GM19240 (cell line): ENCODE results near the gene CCDC69.
A peak's percentile ranks its signal among the peaks of the same experiment; 100 is the strongest.
"Not testable (repeated sequence)": the region's sequence is repeated elsewhere in the genome, so short reads cannot be mapped to it uniquely, and the experiment has no call there.

Source experiments
- DNase-seq: peaks from one replicate; pipeline ENCODE4 v3.0.0; 2011; ENCODE audit warnings: low spot score; ENCODE audit not compliant: insufficient read length

The CCDC69 gene, protein sequence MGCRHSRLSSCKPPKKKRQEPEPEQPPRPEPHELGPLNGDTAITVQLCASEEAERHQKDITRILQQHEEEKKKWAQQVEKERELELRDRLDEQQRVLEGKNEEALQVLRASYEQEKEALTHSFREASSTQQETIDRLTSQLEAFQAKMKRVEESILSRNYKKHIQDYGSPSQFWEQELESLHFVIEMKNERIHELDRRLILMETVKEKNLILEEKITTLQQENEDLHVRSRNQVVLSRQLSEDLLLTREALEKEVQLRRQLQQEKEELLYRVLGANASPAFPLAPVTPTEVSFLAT

DNA sequence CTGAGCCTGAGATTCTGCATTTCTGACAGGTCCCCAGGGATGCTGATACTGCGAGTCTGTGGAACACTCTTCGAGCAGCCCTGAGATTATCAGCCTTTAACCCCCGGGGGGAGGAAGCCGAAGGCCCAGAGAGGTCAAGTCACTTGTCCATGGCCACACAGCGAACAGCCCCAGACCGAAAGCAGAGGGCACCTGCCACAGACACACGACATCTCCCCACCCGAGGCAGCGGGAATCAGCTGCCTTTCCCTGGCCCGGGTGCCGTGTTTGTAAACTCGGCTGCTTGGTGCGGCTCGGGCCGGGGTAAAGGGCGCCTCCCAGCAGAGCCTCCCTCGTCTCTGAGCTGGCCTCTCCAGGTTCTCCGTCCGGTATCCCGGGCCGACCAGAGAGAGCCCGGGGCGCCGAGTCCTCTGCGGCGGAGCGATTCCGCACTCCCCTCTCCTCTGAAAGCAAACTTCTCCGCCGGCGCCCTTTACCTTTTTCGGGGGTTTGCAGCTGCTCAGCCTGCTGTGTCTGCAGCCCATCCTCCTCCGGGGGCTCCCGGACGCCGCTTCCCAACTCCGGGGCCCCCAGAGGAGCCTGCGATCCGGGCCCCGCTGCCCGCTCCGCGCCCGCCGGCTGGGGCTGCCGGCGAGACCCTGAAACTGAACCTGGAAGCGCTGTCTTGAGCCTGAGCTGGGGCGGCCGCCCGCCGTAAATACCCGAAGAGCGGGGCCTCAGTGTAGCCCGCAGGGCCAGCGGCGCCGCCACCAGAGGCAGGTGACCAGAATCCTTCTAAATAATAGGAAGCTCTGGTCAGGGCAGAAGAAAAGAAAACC lies at the start of gene CCDC69:
Gene CCDC69 (minus strand): TSS at position 646 of the 818 bp plus-strand sequence. CDS start 122 bp downstream, at position 524.
- no peak for DNase-seq

DNA sequence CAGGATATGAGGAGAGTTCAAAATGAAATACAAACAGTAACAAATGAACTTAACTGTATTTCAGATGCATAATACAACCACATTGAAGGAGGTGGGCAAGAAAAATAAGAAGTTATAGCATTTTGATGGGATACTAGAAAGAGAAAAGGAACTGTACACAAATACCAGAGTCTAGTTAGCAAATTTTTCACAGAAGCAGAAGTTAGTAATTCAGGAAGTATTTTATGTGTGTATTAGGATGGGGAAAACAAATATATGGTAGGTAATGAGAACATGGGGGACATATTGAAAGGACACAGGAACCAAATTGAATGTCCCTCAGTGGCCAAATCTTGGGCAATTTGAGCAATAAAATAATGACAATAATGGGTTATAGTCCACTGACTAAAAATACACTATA lies 47.4 kb upstream of the CCDC69 start:
- DNase-seq, result no peak

DNA sequence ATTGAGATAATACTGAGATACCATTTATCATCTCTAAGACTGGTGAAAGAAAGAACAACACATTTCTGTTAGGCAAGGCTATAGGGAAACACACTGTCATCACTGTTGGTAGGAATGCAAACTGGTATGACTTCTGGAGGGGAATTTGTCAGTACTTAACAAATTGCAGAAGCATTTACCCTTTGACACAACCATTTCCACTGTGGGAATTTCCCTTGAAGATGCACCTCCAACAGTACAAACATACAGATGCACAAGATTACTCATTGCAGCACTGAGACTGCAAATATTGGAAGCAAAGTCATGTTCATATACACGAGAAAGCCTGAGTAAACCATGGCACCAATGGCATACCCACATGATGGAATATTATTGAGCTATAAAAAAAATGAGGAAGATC lies 46.7 kb upstream of the CCDC69 start:
- peak; percentile 29 for DNase-seq

DNA sequence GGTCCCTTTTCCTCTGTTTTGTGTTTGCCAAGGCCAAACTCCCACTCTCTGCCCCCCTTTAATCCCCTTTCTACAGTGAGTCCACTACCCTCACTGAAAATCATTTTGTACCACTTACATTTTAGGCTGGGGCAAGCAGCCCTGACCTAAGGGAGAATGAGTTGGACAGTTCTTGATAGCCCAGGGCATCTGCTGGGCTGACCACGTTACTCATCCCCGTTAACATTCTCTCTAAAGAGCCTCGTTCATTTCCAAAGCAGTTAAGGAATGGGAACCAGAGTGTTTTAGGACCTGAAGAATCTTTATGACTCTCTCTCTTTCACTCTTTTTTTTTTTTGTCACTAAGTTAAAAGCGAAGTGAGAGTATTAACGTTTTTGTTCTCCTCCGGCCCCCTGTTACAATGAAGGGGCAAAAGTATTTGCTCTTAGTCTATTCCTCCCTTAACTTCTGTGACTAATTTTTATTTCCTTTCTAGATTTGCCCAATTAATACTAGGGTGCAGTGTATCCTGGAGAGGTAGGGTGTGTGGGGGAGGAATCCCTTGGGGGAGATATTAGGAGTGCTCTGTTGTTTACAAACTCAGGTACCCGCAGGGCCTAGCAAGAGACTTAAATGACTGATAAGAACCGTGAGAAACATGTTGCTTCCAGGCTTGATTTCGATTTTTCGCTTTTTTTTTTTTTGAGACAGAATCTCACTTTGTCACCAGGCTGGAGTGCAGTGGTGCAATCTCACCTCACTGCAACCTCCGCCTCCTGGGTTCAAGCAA lies 43.8 kb upstream of the CCDC69 start:
- no peak for DNase-seq

DNA sequence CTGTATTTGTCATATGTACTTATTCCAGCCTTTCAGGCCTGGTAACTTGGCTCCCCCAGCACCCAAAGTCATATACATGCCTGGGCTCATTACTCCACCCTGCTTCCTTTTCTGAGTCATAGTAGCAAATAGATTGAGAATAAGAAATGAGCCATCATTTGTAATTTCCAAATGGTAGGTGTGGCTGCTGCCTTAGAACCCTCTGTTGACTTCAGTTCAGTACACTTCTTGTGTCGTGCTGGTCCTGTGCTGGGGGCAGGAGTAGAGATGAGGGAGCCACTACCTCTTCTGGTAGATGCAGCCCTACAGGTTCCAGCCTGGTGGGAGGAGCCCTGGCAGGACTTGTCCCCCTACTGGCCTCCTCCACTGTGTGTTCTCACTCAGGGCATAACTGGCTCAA lies 40.2 kb upstream of the CCDC69 start:
- no peak for DNase-seq

DNA sequence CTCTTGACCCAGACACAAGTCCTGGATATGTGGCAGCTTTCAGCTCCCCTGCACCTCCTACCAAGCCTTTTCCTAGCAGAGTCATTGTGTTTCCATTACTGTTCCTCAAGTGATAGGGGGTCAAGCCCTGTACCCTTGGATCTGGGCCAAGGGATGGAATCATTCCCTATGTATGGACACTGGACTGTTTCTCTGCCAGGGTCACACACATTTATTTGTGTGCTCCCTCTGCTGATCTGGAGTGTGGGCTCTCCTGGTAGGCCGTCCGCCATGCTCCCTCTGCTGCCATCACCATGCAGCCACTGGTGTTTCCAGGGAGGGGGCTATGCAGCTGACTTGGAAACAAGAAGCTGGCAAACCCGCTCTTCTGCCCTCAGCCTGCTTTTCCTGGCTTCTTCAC lies 38.6 kb upstream of the CCDC69 start:
- no peak for DNase-seq

DNA sequence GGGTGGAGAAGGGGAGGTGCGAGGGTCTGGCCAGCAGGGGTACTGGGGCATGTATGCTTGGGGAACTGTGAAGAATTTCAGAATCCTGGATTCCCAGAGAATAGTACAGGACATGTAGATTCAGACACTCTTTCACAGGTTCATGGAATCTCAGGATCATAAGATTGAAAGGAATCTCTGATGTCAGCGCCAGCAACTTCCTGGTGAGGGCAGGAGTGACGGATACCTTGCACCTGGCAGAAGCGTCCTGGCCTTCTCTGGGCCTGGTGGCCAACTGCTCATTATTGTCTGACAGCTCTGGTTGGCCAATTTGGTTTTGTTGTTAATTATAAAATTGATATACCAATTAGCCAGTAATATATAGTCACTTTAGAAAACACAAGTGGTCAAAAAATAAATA lies 36.0 kb upstream of the CCDC69 start:
- no peak for DNase-seq

DNA sequence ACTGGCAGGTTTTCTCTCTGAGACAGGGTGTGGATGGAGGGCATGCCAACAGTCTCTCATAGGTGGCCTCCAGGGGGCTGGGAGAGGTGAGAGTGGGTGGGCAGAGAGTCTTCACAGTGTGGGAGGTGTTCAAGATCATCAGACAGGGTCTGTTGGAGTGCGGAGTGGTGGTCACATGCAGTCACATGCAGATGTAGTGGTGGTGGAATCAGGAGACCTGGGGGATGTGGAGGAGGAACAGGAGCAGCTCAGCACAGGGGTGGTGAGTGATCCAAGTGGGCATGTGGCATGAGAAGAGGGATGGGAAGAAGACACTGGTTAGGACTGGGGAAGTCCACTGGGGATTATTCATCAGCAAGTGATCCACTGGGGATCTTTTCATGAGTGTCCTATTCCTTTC lies 34.9 kb upstream of the CCDC69 start:
- no peak for DNase-seq

DNA sequence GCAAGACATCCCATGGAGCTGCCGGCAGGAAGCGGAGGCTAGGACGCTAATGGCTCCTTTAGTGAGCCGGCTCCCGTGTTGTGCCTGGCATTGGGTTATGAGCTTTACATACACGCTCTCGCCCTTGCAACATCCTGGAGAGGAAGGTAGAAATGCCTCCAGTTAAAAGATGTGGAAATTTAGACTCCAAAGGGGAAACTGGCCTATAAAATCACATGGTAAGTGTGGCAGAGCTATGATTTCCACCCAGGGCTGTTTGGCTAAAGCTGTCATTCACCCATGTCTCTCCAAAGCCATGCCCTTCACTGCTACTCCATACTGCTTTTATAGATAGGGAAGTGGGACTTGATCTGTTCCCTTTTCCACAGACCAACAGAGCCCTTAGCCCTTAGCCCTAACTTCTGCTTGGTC lies 34.3 kb upstream of the CCDC69 start:
- DNase-seq, result no peak

DNA sequence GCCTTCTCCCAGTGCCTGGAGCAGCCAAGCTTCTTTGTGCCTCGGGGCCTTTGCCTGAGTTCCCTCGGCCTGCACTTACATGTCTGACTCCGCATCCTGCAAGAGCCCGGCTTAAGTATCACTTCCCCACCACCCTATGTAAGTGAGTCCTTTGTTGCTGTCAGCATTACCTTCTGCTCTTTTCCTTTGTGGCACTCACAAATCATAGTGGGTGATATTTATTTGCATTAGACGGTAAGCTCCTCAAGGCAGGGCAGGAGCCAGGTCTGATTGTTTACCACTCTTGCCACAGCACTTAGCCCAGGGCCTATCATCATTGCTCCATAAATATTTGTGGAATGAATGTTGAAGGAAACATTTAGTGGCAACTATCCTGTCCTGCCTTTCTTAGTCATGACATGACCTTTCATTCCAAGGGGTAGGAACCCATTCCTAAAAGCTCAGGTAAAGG lies 33.9 kb upstream of the CCDC69 start:
- DNase-seq, result no peak

DNA sequence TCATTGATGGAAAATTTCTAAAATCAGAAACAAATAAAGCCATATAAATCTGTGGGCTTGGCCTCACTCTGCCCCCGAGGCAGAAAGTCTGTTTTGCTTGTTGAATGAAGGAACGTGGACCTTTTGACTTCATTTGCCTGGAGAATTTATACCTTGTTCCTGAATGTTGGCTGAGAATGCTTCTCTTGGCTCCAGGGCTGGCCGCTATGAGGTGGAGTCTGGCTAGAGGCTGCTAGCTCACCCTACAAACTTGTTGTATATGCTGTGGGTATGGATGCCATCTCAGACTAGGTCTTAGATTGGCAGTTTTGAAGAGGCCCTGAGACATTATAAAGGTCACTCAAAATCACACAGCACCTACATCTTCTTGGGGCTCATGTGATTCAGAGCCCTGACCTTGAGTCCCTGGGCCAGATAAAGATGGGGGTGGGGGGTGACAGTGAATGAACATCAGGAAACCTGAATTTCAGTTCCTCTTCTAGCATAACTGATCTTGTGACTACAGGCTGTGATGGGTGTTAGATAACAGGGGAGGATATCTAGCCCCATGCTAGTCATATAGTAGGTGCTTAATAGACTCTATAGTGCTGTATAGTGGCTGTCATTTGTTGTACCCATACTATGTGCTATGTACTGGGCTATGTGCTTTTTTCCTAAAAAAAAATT lies 31.9 kb upstream of the CCDC69 start:
- DNase-seq, result peak; percentile 55

DNA sequence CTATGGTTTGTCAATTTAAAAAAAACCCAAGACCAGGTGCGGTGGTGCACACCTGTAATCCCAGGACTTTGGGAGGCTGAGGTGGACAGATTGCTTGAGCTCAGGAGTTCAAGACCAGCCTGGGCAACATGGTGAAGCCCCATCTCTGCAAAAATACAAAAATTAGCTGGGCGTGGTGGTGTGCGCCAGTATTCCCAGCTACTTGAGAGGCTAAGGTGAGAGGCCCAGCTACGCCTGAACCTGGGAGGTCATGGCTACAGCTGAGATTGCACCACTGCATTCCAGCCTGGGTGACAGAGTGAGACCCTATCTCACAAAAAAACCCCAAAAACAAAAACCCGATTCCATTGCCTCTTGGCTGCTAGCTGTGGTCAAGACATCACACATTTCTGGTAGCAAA lies 31.1 kb upstream of the CCDC69 start:
- DNase-seq, result not testable (repeated sequence)

DNA sequence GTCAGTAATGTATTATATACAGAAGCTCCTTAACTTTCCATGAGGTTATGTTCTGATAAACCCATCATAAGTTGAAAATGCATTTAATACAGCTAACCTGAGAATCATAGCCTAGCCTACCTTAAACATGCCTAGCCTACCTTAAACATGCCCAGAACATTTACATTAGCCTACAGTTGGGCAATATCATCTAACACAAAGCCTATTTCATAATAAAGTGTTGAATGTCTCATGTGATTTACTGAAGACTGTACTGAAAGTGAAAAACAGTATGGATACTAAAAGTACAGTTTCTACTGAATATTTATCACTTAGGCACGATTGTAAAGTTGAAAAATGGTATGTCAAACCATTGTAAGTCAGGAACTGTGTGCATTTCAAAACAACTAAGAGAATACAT lies 30.7 kb upstream of the CCDC69 start:
- no peak for DNase-seq

DNA sequence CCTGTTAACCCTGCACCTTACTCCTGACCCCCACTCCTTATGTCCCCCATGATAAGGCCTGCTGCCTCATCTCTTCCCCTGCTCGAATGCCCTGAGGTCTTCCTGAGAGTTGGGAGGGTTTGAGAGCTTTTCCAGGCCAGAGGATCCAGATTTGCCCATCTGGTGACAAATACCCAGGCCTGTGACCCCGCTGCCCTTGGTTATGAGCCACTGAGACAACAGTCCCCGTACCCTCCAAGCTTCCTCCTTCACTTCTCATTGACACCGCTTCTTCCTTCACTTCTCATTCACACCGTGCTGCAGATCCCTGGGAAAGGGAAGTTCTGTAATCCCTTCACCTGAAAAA lies 29.7 kb upstream of the CCDC69 start:
- no peak for DNase-seq

DNA sequence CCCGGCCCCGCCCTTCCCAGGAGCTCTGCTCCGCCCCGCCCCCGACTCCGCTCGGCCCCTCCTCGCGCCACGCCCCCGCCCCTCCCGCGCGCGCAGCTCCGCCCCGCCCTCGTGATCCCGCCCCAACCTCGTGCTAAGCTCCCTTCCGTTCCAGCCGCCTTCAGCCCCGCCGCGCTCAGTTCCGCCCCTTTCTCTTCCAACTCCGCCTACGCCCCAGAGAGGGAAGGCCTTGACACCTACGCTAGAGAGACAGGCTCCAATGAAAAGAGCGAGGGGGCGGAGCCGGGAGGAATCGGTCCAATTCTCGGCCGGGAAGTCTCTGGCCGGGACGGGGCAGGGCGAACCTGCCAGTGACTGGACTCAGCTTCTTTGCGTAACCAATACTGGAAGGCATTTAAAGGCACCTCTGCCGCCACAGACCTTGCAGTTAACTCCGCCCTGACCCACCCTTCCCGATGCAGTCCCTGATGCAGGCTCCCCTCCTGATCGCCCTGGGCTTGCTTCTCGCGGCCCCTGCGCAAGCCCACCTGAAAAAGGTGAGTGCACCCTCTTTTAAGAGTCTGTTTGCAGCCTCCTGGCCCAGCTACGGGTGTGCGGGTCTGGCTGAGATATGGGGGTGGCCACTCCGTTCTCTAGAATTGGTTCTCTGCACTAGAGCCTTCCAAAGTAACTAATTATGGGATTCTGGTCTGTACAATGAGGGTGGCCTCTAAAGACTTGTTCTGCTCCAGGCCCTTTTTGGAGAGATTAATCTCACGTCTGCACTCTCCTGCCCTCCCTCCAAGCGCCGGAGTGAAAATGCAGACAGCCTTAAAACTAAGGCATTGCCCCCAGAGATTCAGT lies 29.1 kb upstream of the CCDC69 start, which contains the start of gene GM2A:
Gene GM2A (plus strand): TSS at position 424 of the 843 bp plus-strand sequence. CDS start 32 bp downstream, at position 456.
- peak; percentile 72 for DNase-seq

DNA sequence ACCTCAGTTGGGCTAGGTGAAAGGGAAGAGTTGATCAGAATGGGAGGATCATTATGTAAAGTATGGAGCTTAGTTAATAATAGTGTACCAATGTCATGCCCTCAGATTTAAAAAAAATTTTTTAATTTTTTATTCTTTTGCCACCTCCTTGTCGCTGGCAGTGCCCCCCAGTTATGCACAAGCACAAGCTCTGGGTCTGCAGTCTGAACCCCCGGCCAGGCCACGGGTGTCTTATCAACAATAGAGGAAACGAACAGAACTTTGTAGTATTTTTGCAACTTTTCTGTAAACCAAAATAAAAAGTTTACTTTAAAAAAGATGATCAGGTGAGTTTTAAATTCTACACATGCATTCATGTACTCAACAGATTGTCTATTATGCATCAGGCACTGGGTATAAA lies 27.7 kb upstream of the CCDC69 start:
- no peak for DNase-seq

DNA sequence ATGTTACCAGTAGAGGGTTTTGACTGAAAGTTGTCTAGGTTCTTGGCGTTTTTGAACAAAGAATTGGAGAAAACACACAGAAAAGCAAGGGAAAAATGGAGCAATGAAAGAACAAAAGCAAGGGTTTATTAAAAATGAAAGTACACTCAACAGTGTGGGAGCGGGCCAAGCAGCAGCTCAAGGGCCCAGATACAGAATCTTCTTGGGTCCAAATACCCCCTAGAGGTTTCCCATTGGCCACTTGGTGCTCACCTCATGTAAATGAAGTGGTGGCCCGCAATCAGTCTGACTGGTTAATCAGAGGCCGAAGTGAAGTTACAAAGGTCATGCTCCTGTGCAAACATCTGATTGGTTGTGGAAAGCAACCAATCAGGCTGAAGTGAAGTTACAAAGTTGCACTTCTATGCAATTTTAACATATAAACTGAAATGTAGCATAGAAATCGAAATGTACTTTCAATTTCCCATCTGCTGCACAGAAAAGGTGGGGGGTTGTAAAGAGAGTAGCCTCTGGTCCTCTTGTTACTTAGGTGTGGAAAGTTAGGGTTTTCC lies 27.2 kb upstream of the CCDC69 start:
- no peak for DNase-seq

DNA sequence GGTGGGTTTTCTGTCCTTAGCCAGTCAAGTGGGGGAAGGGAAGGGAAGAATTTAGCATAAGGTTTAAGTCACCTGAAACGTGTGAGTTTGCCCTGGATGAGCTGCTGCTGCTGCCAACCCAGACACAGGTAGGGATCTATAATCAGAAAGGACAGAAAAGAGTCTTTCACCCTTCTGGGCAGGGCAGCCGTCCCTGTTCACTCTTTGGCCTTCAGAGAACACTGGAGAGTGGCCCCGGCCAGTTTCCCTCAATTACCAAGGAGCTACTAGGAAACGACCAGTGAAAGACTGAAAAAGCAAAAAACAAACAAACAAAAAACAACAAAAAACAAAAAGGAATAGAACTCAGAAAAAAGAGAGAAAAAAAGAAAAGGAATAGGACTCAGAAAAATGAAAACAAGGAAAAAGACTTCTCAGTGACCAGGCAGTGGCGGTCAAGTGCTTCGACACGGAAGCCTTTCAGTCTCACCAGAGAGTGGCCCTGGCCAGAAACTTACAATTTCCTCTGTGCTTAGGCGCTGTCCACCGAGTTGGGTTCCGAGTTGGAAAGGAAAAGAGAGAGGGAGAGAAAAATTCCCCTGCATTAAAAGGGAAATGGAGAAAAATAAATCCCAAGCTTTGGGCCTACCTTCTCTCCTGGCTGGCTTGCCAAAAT lies 26.6 kb upstream of the CCDC69 start:
- DNase-seq, result no peak

DNA sequence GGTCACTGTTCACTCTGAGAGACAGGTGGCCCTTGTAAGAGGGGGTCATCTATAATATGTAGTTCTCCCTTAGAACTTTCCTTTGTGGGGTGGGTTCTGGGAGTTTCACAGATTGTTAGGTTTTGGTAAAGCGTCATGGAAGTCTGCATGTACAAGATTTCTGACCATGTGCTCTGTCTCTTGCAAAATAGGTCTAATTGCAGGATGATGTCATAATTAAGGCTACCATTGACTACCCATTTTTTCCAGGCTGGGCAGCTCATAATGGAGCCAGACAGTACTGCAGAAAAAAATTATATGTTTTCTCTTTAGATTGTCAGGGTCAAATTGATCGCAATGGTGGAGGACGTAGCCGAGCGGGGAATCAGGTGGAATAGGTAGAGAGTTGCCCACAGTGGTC lies 25.4 kb upstream of the CCDC69 start:
- no peak for DNase-seq

DNA sequence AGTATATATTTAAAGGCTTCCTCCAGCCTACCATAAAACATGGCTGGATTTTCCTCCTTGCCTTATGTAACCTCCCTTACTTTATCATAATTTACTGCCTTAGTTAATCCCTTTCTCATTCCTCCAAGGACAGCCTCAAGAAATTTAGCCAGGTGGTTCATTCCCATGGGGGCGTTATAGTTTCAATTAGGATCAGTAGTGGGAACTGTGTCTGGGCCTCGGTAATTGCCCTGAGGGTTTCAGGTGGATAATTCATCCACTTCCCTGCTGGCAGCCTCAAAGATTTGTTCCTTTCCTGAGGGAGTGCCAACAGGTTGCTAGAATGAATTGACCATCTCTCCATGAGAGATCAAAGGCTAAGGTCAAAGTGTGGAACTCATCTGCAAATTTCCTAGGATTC lies 24.8 kb upstream of the CCDC69 start:
- DNase-seq, result no peak
